Adrenal gland (tissue), 12 donors: ENCODE measurements around the gene CD2AP. TPM values are rescaled to one million over a fixed set of nuclear protein-coding genes. Genes with fewer than 3 reads are reported as not detected.

Experiments used
- DNase-seq, 7 donors: peaks; one replicate each; pipeline ENCODE4 v3.0.0-alpha.2; 2019 to 2020
- H3K27ac ChIP-seq, 5 donors: fragments of 200-600 bp; sonication (generic) in 4 of 5; 1 replicate in 3 of 5; 2 replicates in 2 of 5; pipeline versions ENCODE4 v1.5.1 to v1.8.0; 2016 to 2020; ENCODE audit warnings: mild to moderate bottlenecking in 1 of 5
- H3K27me3 ChIP-seq: fragments of 200-600 bp; 2 replicates; pipeline ENCODE4 v1.8.0; 2021
- H3K36me3 ChIP-seq, 2 donors: fragments of 200-600 bp; replicated peaks in 1 of 2; 1 replicate in 1 of 2; 2 replicates in 1 of 2; pipeline versions ENCODE4 v1.5.1 to v1.8.0; 2018 to 2022
- H3K4me1 ChIP-seq, 2 donors: fragments of 200-600 bp; replicated peaks in 1 of 2; 1 replicate in 1 of 2; 2 replicates in 1 of 2; pipeline versions ENCODE4 v1.5.1 to v1.8.0; 2018 to 2021
- H3K4me3 ChIP-seq, 4 donors: fragments of 200-600 bp; sonication (generic) in 3 of 4; one replicate each; pipeline ENCODE4 v1.5.1; 2016 to 2018
- H3K9me3 ChIP-seq, 3 donors: fragments of 200-600 bp; sonication (generic) in 1 of 3; replicated peaks in 1 of 3; 1 replicate in 2 of 3; 2 replicates in 1 of 3; pipeline versions ENCODE4 v1.5.1 to v1.8.0; 2016 to 2021
- POLR2A ChIP-seq, 2 donors: fragments of 450-650 bp; IDR thresholded peaks; one replicate each; pipeline ENCODE4 v1.6.1; 2017; ENCODE audit warnings: antibody characterized with exemption in 2 of 2, mild to moderate bottlenecking in 2 of 2, moderate library complexity in 1 of 2
- WGBS, 4 donors: extraction: QIAGEN DNeasy Blood & Tissue Kit in 2 of 4; methylation state at CpG; one replicate each; pipeline versions ENCODE4 v1.1.5 to v1.1.7; 2013 to 2017; 5-methylcytosine and 5-hydroxymethylcytosine counted together
- intact Hi-C, 2 donors: fragments of 100-400 bp; cut with DNase I; formaldehyde crosslinking; loops; one replicate each; pipeline versions ENCODE4 v1.14.1 to v1.15.0; 2022 to 2023
- polyA plus RNA-seq, 3 donors: library from polyadenylated mRNA; stranded (reverse); fragments of 200-250 nt in 2 of 3; fragments of 350-450 nt in 1 of 3; fragmentation: Illumina TruSeq in 1 of 3; extraction: RNeasy Lipid Tissue Mini Kit (QIAGEN cat#74804) in 1 of 3; gene quantifications; one replicate each; pipeline ENCODE4 v1.2.3, GENCODE V29; 2013 to 2014
- total RNA-seq, 9 donors: library from RNA; depleted of rRNA in 4 of 9; stranded (reverse); fragments of >200 nt in 4 of 9; fragments of 120-200 nt in 1 of 9; fragmentation: NEBNext Ultra II Directional in 1 of 9; extraction: Animal tissue kit (Norgen Biotek cat#: 25700) in 1 of 9; gene quantifications; one replicate each; pipeline versions ENCODE4 v1.1.0 to v1.2.4, GENCODE V29; 2013 to 2023
- TF ChIP-seq, protein P1 (sequence below), 6 experiments: fragments of 450-650 bp in 4 of 6; fragments of 200-600 bp in 2 of 6; sonication (generic) in 1 of 6; IDR thresholded peaks; 1 replicate in 5 of 6; 2 replicates in 1 of 6; pipeline versions ENCODE4 v1.5.1 to v1.8.0; 2016 to 2021; ENCODE audit warnings: antibody characterized with exemption in 6 of 6, mild to moderate bottlenecking in 2 of 6, moderate library complexity in 1 of 6
- donor health status: healthy with polysubstance abuse.
- donor health status: Bipolar disorder and iron deficiency.
- donor health status: DM: yes; HTN: yes; CAD: no.
- donor health status: DM: no; HTN: no; CAD: no.
- donor health status: DM: no; HTN: no; CAD: no.
- donor health status: DM: yes; HTN: yes; CAD: no.

Gene CD2AP
- total and polyA plus RNA-seq, 12 donors, result 5.3 to 29.6 (median 20.2) TPM

DNA sequence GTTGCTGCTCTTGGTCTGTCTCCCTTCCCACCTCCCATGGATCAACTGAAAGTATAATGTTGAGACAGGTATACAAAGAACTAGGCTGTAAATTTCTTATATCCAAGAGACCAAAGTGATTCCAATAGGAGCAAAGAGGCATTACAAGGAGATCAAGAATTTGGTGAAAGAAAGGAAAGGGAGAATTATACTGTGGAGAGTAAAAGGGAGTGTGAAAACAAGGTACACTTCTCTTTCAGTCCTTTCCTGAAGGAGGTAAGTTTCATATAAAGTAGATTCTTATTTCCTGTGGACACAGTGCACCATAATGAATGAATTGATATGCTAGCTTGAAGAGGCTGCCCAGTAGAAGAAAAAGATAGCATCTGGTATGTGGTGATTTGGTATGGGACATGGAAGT lies 49.7 kb downstream of the CD2AP start:
- no peak overlapping the region for H3K27ac ChIP-seq
- intact Hi-C loops, result no loop called here
- no peak for DNase-seq
- no peaks in the 10 kb centered on the region for H3K36me3 ChIP-seq
- H3K4me3 ChIP-seq, result no peak overlapping the region
- H3K27me3 ChIP-seq, result no peaks in the 10 kb centered on the region
- no peak for TF ChIP-seq POLR2A (IDR thresholded peaks at IDR 0.05)
- TF ChIP-seq, protein P1, sequence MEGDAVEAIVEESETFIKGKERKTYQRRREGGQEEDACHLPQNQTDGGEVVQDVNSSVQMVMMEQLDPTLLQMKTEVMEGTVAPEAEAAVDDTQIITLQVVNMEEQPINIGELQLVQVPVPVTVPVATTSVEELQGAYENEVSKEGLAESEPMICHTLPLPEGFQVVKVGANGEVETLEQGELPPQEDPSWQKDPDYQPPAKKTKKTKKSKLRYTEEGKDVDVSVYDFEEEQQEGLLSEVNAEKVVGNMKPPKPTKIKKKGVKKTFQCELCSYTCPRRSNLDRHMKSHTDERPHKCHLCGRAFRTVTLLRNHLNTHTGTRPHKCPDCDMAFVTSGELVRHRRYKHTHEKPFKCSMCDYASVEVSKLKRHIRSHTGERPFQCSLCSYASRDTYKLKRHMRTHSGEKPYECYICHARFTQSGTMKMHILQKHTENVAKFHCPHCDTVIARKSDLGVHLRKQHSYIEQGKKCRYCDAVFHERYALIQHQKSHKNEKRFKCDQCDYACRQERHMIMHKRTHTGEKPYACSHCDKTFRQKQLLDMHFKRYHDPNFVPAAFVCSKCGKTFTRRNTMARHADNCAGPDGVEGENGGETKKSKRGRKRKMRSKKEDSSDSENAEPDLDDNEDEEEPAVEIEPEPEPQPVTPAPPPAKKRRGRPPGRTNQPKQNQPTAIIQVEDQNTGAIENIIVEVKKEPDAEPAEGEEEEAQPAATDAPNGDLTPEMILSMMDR (IDR thresholded peaks at IDR 0.05), result no peak
- H3K4me1 ChIP-seq, result peaks cover 0 to 4% of the 10 kb centered on the region in 2 donors
- no peaks in the 10 kb centered on the region for H3K9me3 ChIP-seq

DNA sequence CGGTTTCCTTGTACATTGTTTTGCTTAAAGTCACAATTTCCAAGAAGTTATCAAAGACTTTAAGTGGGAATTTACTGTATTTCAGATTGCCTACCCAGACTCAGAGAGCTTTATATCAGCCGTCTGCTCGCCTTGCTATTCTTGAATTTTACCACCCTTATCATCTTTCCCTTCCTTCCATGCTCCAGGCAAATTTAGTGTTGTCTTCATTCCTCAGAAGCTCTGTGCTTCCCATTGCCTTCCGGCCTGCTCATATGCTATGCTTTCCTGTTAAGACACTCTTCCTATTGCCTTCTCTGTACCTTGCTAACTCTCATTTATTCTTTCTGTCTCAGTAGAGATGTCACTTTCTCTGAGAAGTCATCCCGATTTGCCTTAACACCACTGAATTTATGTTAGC lies 52.1 kb downstream of the CD2AP start:
- Histone ChIP-seq H3K4me1 (peaks cover 0 to 9% of the 10 kb centered on the region in 2 donors), H3K27ac (no peak overlapping the region), H3K36me3 (peaks cover 0 to 5% of the 10 kb centered on the region in 2 donors), H3K4me3 (no peak overlapping the region), H3K27me3 (no peaks in the 10 kb centered on the region), H3K9me3 (no peaks in the 10 kb centered on the region)
- intact Hi-C loops, result no loop called here
- 86 to 87% (median 87%) methylated on average over 5 of the region's 5 CpGs for WGBS, 4 donors
- TF ChIP-seq, protein P1 (IDR thresholded peaks at IDR 0.05), result no peak
- no peak for TF ChIP-seq POLR2A (IDR thresholded peaks at IDR 0.05)
- no peak for DNase-seq

- no peaks in the 10 kb centered on the region for H3K27me3 ChIP-seq
- 69 to 88% (median 80%) methylated on average over 1 of the region's 1 CpG for WGBS, 4 donors
These were observed 55.5 kb downstream of the CD2AP start for GRCh38 chr6:47532981-47533585.

DNA sequence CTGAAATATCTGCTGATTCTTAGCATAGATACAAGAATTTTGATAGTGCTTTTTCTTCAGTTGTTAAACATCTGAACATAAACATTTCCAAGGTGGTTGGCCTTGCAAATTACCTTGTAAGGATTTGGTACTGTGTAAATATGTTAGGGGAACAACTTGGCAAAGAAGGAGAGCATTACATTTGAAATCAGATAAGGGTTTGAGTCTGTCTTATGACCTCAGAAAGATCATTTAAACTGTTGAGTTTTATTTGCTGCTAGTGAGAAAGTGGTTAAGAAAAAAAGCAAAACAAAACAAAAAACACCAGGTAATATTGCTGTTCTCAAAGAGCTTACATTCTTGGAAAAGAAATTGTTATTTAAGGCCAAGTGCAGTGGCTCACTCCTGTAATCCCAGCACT lies 56.5 kb downstream of the CD2AP start:
- DNase-seq, result no peak
- intact Hi-C loops, result no loop called here
- no peak overlapping the region for H3K27ac ChIP-seq
- TF ChIP-seq POLR2A (IDR thresholded peaks at IDR 0.05), result no peak
- TF ChIP-seq, protein P1 (IDR thresholded peaks at IDR 0.05), result no peak
- H3K36me3 ChIP-seq, result peaks cover 0 to 5% of the 10 kb centered on the region in 2 donors
- H3K4me3 ChIP-seq, result no peak overlapping the region
- peaks cover 0 to 14% of the 10 kb centered on the region in 2 donors for H3K4me1 ChIP-seq
- H3K27me3 ChIP-seq, result no peaks in the 10 kb centered on the region
- no peaks in the 10 kb centered on the region for H3K9me3 ChIP-seq

More at GRCh38 chr6:47532981-47533585, 55.5 kb downstream of the CD2AP start:
- no peak for DNase-seq
- Histone ChIP-seq H3K27ac (no peak overlapping the region), H3K9me3 (no peaks in the 10 kb centered on the region), H3K4me3 (no peak overlapping the region), H3K4me1 (peaks cover 0 to 14% of the 10 kb centered on the region in 2 donors), H3K36me3 (peaks cover 0 to 5% of the 10 kb centered on the region in 2 donors)
- TF ChIP-seq, protein P1 (IDR thresholded peaks at IDR 0.05), result no peak
- no peak for TF ChIP-seq POLR2A (IDR thresholded peaks at IDR 0.05)
- intact Hi-C loops, result no loop called here
